Esophagus muscularis mucosa (tissue), 4 donors: ENCODE data around the gene MAPK11. TPM values are rescaled to one million over a fixed set of nuclear protein-coding genes. Genes with fewer than 3 reads are reported as not detected.

ENCODE experiments used
- DNase-seq: peaks from one replicate; pipeline ENCODE4 v3.0.0-alpha.2; 2017; ENCODE audit errors: extremely low spot score
- H3K27ac ChIP-seq, 4 donors: fragments of 200-600 bp; sonication (generic); replicated peaks in 1 of 4; 1 replicate in 3 of 4; 2 replicates in 1 of 4; pipeline ENCODE4 v1.5.1; 2016 to 2019; ENCODE audit warnings: mild to moderate bottlenecking in 1 of 4
- H3K27me3 ChIP-seq, 4 donors: fragments of 200-600 bp; sonication (generic); one replicate each; pipeline versions ENCODE4 v1.5.1 to v1.6.0; 2016 to 2019
- H3K36me3 ChIP-seq, 4 donors: fragments of 200-600 bp; sonication (generic); one replicate each; pipeline ENCODE4 v1.5.1; 2016 to 2019
- H3K4me1 ChIP-seq, 4 donors: fragments of 200-600 bp; sonication (generic); one replicate each; pipeline ENCODE4 v1.5.1; 2016 to 2019
- H3K4me3 ChIP-seq, 4 donors: fragments of 200-600 bp; sonication (generic); 1 replicate in 2 of 4; 2 replicates in 2 of 4; pipeline ENCODE4 v1.5.1; 2016 to 2019; ENCODE audit warnings: mild to moderate bottlenecking in 4 of 4, moderate library complexity in 1 of 4
- H3K9me3 ChIP-seq, 4 donors: fragments of 200-600 bp; sonication (generic); 1 replicate in 3 of 4; 2 replicates in 1 of 4; pipeline ENCODE4 v1.5.1; 2016 to 2019
- EP300 ChIP-seq: sonication (generic); formaldehyde crosslinking; IDR thresholded peaks from one replicate; pipeline ENCODE4 v1.6.1; 2017; ENCODE audit warnings: antibody characterized with exemption
- POLR2A ChIP-seq: fragments of 450-650 bp; IDR thresholded peaks from one replicate; pipeline ENCODE4 v1.6.1; 2017; ENCODE audit warnings: antibody characterized with exemption, moderate library complexity, mild to moderate bottlenecking, low read depth
- POLR2AphosphoS5 ChIP-seq, 2 donors: sonication (generic); formaldehyde crosslinking; IDR thresholded peaks; one replicate each; pipeline ENCODE4 v1.6.1; 2017; ENCODE audit warnings: antibody characterized with exemption in 2 of 2
- WGBS: methylation state at CpG from one replicate; pipeline ENCODE4 v1.1.5; 2018; 5-methylcytosine and 5-hydroxymethylcytosine counted together
- intact Hi-C: fragments of 100-400 bp; cut with DNase I; formaldehyde crosslinking; loops from one replicate; pipeline ENCODE4 v1.15.1; 2023
- total RNA-seq, 4 donors: library from RNA; depleted of rRNA; stranded (reverse); fragments of >200 nt; gene quantifications; one replicate each; pipeline versions ENCODE4 v1.1.0 to v1.2.1, GENCODE V29; 2016
- TF ChIP-seq, protein P1 (sequence below), 3 experiments: fragments of 200-600 bp in 2 of 3; fragments of 450-650 bp in 1 of 3; sonication (generic) in 2 of 3; IDR thresholded peaks; one replicate each; pipeline ENCODE4 v1.5.1; 2017 to 2019; ENCODE audit warnings: antibody characterized with exemption in 3 of 3, mild to moderate bottlenecking in 2 of 3, moderate library complexity in 1 of 3

The MAPK11 gene
- total RNA-seq, 4 donors from 2014 or later: 3.7 to 12.5 (median 10.1) TPM

DNA sequence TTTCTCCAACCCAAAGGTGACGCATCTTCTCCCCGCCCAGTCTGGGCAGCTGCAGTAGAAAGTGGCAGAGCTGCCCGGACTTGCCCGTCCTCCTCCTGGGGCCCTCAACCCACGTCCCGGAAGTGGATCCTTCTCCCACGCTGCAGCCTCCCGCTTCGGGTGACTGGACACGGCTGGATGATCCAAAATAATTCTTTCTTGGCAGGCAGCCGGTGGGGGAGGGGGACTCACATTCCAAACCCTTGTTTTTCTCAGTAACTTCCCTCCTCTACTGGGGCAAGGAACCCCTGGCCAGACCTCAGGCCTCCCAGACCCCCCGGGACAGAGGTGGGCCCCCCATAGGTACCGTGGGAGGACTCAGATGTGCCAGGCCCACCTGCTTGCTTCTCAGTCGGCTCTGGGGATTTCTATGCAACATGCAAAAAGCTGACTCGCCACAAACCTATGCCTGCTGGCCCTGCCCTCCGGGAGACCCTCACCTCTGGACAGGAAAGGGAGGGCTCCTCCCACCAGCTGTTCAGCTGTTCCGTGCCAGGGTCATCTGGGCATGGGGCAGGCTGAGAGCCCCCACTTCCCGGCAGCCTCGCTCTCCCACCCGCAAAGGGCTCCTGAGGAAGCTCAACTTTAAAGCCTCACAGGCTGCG lies 35.9 kb upstream of the MAPK11 start:
- H3K4me1 ChIP-seq: peaks cover 66 to 84% (median 80%) of the 10 kb centered on the region in 4 donors
- H3K27ac ChIP-seq: peak overlapping the region; percentile 87 to 93 (median 91)
- intact Hi-C loops: no loop called here
- peak; percentile 93 for DNase-seq
- TF ChIP-seq POLR2AphosphoS5 (IDR thresholded peaks at IDR 0.05) (peak; percentile 67 to 68), EP300 (no peak), POLR2A (no peak)
- TF ChIP-seq, protein P1, sequence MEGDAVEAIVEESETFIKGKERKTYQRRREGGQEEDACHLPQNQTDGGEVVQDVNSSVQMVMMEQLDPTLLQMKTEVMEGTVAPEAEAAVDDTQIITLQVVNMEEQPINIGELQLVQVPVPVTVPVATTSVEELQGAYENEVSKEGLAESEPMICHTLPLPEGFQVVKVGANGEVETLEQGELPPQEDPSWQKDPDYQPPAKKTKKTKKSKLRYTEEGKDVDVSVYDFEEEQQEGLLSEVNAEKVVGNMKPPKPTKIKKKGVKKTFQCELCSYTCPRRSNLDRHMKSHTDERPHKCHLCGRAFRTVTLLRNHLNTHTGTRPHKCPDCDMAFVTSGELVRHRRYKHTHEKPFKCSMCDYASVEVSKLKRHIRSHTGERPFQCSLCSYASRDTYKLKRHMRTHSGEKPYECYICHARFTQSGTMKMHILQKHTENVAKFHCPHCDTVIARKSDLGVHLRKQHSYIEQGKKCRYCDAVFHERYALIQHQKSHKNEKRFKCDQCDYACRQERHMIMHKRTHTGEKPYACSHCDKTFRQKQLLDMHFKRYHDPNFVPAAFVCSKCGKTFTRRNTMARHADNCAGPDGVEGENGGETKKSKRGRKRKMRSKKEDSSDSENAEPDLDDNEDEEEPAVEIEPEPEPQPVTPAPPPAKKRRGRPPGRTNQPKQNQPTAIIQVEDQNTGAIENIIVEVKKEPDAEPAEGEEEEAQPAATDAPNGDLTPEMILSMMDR (IDR thresholded peaks at IDR 0.05): no peak
- 7% methylated on average over 20 of the region's 21 CpGs for WGBS
- peak overlapping the region; percentile 91 to 98 (median 94) for H3K4me3 ChIP-seq
- H3K36me3 ChIP-seq: no peaks in the 10 kb centered on the region
- no peaks in the 10 kb centered on the region for H3K9me3 ChIP-seq
- no peaks in the 10 kb centered on the region for H3K27me3 ChIP-seq

DNA sequence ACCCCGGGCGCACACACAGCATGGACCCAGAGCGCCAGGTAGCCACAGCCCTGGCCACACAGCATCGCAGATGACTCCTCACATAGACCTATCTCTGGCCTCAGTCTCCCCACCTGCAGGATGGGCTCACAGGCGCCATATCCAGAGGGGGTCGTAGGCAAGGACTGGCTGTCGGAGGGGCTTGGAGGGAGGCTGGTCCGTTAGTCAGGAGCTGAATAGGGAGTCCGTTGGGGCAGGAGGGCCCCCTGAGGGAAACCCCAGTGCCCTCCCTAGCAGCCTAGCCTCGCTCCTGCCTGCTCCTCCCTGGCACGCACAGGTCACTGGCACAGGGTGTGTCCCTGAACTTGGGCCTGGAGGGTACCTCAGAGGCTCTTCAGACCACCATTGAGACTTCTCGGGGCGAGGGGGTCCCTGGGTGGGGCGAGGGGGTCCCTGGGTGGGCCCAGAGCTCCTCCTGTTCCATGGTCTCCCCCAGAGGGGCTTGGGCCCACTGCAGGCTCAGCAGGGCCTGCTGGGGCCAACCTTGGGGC lies 35.3 kb upstream of the MAPK11 start:
- H3K27ac ChIP-seq: peak overlapping the region; percentile 87 to 93 (median 91)
- TF ChIP-seq POLR2A: no peak
- TF ChIP-seq, protein P1 (IDR thresholded peaks at IDR 0.05): no peak
- no peak for TF ChIP-seq POLR2AphosphoS5 (IDR thresholded peaks at IDR 0.05)
- no peak for TF ChIP-seq EP300
- peaks cover 72 to 89% (median 86%) of the 10 kb centered on the region in 4 donors for H3K4me1 ChIP-seq
- peak overlapping the region; percentile 91 to 98 (median 94) for H3K4me3 ChIP-seq
- intact Hi-C loops: no loop called here
- H3K36me3 ChIP-seq: no peaks in the 10 kb centered on the region
- DNase-seq: no peak
- WGBS: 55% methylated on average over 10 of the region's 14 CpGs
- H3K27me3 ChIP-seq: no peaks in the 10 kb centered on the region
- no peaks in the 10 kb centered on the region for H3K9me3 ChIP-seq

DNA sequence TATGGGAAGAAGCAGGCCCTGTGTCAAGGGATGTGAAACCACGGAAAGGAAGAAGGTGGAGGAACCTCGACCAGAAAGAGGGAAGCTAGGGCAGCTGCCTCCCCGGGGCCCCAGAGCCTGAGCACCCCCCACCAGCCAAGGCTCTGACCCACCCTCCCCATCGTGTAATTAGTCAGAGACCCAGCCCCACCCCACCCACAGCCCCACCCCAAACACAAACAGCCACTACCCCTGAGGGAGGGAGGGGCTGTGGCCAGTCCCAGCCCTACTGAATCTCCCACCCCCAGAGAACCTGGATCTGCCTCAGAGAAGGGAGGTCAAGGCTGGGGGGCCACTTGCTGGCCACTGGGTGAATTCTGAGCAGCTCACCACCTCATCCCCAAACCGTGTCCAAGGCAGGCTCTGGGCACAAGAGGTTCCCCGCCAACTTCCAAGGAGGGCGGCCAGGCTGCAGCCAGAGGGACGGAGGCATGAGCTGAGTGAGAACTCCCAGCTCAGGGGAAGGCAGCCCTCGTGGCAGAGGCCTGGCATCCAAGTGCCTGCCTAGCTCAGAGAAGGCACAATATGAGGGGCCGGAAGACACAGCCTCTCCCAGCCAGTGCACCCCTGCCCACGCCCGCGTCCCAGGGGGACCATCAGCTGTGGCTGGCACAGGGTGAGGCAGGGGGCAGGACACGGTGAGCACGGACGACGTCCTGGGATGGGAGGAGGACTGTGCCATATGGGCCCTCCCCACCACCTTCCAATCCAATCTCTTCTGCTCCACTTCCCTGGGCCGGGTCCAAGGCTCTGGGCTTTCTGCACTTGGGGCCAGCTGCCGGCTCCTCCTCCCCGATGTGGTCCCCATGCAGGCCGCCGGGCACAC lies 34.6 kb upstream of the MAPK11 start:
- Histone ChIP-seq H3K4me3 (peak overlapping the region; percentile 91 to 98 (median 94)), H3K9me3 (no peaks in the 10 kb centered on the region), H3K36me3 (no peaks in the 10 kb centered on the region), H3K27ac (peak overlapping the region; percentile 87 to 93 (median 91)), H3K27me3 (no peaks in the 10 kb centered on the region), H3K4me1 (peaks cover 79 to 95% (median 92%) of the 10 kb centered on the region in 4 donors)
- no peak for DNase-seq
- TF ChIP-seq POLR2A (no peak), EP300 (no peak), POLR2AphosphoS5 (IDR thresholded peaks at IDR 0.05) (no peak)
- TF ChIP-seq, protein P1 (IDR thresholded peaks at IDR 0.05): no peak
- intact Hi-C loops: no loop called here
- WGBS: 39% methylated on average over 9 of the region's 22 CpGs

DNA sequence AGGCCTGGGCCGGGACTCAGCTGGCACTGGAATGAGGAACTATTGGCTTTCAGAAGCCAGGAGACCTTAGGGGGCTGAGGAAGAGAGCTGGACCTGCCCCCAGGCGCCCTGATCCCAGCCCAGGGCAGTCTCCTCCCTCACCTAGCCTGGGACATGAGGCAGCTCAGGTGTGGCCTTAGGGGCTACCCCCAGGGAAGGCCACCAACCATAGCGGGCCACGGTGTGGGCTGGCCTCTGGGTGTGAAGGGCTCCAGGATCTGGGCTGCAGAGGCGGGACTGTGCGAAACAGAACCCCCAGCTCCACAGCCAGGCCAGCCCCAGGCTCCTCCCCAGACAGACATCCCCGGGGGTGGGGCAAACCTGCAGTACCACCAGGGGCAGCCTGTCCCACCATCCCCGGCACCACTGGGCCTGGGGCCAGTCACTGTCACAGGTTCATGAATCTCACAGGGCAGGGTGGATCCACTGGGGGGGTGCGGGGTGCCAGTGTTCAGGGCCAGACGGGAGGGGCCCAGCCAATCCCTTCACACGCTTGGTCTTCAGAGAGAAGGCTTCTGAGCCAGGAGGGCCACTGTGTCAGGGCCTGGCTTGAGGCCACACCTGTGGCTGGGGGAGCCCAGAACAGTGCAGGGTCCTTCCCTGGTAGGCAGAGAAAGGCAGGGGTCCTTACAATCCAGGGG lies 33.8 kb upstream of the MAPK11 start:
- Histone ChIP-seq H3K27me3 (no peaks in the 10 kb centered on the region), H3K4me3 (peak overlapping the region; percentile 24 to 95 (median 92)), H3K9me3 (no peaks in the 10 kb centered on the region), H3K36me3 (no peaks in the 10 kb centered on the region), H3K27ac (peak overlapping the region; percentile 87 to 93 (median 91)), H3K4me1 (peaks cover 80 to 95% (median 92%) of the 10 kb centered on the region in 4 donors)
- no peak for DNase-seq
- intact Hi-C loops: no loop called here
- TF ChIP-seq EP300 (no peak), POLR2AphosphoS5 (IDR thresholded peaks at IDR 0.05) (no peak), POLR2A (no peak)
- TF ChIP-seq, protein P1 (IDR thresholded peaks at IDR 0.05): no peak
- WGBS: 45% methylated on average over 6 of the region's 11 CpGs
